Left ventricle myocardium inferior (tissue), 1 donor: Measurements from ENCODE around the gene DOK6. TPM values are rescaled to one million over a fixed set of nuclear protein-coding genes. Genes with fewer than 3 reads are reported as not detected.

ENCODE experiments used
- DNase-seq: peaks from one replicate; pipeline ENCODE4 v3.0.0-alpha.2; 2020
- H3K27ac ChIP-seq: fragments of 200-600 bp; replicated peaks from 2 replicates; pipeline ENCODE4 v1.8.0; 2021
- H3K27me3 ChIP-seq: fragments of 200-600 bp; 2 replicates; pipeline ENCODE4 v1.8.0; 2021; ENCODE audit warnings: low read depth
- H3K36me3 ChIP-seq: fragments of 200-600 bp; 2 replicates; pipeline ENCODE4 v1.8.0; 2021
- H3K4me1 ChIP-seq: fragments of 200-600 bp; 2 replicates; pipeline ENCODE4 v1.8.0; 2021
- H3K4me3 ChIP-seq: fragments of 200-600 bp; 2 replicates; pipeline ENCODE4 v1.8.0; 2021; ENCODE audit warnings: mild to moderate bottlenecking, moderate library complexity
- H3K9me3 ChIP-seq: fragments of 200-600 bp; replicated peaks from 2 replicates; pipeline ENCODE4 v1.8.0; 2021
- CTCF ChIP-seq: fragments of 200-600 bp; IDR thresholded peaks from 2 replicates; pipeline ENCODE4 v1.8.0; 2021; ENCODE audit warnings: antibody characterized with exemption, mild to moderate bottlenecking, borderline replicate concordance
- intact Hi-C: fragments of 100-400 bp; cut with micrococcal nuclease; formaldehyde crosslinking; loops from one replicate; pipeline ENCODE4 v1.11.0; 2022
- total RNA-seq: library from RNA; stranded (reverse); fragmentation: NEBNext Ultra II Directional; extraction: Animal tissue kit (Norgen Biotek cat#: 25700); gene quantifications from one replicate; pipeline ENCODE4 v1.2.1, GENCODE V29; 2021
- donor health status: DM: no; HTN: yes; CAD: no; lungs with severe emphysema.

The DOK6 gene
- total RNA-seq, 1 donor from 2014 or later, result 0.96 TPM

- intact Hi-C loops, result no loop called here
- no peak for DNase-seq
- Histone ChIP-seq H3K36me3 (no peaks in the 10 kb centered on the region), H3K27ac (no peak overlapping the region), H3K4me1 (peaks cover 12% of the 10 kb centered on the region), H3K9me3 (no peaks in the 10 kb centered on the region), H3K27me3 (no peaks in the 10 kb centered on the region), H3K4me3 (no peak overlapping the region)
- no peak for TF ChIP-seq CTCF
Measured at GRCh38 chr18:69885355-69885754, 484.7 kb downstream of the DOK6 start.

GRCh38 chr18:69885841-69886531 lies 485.3 kb downstream of the DOK6 start:
- no peak for TF ChIP-seq CTCF
- Histone ChIP-seq H3K4me3 (no peak overlapping the region), H3K36me3 (no peaks in the 10 kb centered on the region), H3K4me1 (peaks cover 12% of the 10 kb centered on the region), H3K27ac (no peak overlapping the region), H3K9me3 (no peaks in the 10 kb centered on the region), H3K27me3 (no peaks in the 10 kb centered on the region)
- DNase-seq, result no peak
- intact Hi-C loops, result no loop called here

GRCh38 chr18:69887256-69887655 lies 486.6 kb downstream of the DOK6 start:
- DNase-seq, result no peak
- no peaks in the 10 kb centered on the region for H3K9me3 ChIP-seq
- no peak overlapping the region for H3K27ac ChIP-seq
- no peak for TF ChIP-seq CTCF
- intact Hi-C loops, result no loop called here
- no peaks in the 10 kb centered on the region for H3K27me3 ChIP-seq
- peaks cover 4% of the 10 kb centered on the region for H3K4me1 ChIP-seq
- H3K36me3 ChIP-seq, result no peaks in the 10 kb centered on the region
- no peak overlapping the region for H3K4me3 ChIP-seq

DNA sequence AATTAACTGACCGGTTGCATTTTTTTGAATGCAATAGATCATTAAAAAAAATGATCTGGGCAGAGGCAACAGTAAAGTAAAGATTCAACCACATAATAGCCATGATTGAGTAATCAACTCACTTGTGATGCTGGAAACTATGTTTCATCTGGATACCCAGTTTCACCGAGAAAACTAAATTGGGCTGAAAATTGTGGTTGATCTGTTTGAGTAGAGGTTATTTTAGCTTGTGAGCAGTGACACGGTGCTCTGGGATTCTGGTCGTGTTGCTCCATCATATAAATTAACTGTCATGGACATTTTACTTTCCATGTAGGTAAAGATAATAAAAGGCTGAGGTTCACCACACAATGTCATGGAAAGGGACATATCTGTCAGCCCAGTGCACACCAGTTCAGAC lies 488.3 kb downstream of the DOK6 start:
- TF ChIP-seq CTCF, result no peak
- H3K4me3 ChIP-seq, result no peak overlapping the region
- H3K4me1 ChIP-seq, result peaks cover 4% of the 10 kb centered on the region
- DNase-seq, result no peak
- no peaks in the 10 kb centered on the region for H3K27me3 ChIP-seq
- H3K27ac ChIP-seq, result no peak overlapping the region
- intact Hi-C loops, result no loop called here
- H3K36me3 ChIP-seq, result no peaks in the 10 kb centered on the region
- no peaks in the 10 kb centered on the region for H3K9me3 ChIP-seq

DNA sequence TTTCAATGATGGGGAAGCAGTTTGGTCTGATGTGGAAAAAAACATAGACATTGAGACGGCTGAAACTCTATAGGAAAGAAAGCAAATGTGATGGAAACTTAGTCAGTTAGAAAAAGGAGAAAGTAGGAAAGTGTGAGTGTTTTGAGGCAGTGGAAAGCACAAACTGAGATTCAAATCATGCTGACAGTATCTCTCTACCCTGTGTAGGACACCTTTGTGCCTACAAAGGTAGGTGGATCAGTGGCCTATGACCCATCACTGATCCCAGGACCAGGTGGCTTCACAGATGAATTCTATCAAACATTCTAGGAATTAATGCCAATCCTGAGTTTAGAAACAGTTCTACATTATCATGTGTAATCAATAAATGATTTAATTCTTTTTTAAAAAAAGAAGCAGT lies 489.9 kb downstream of the DOK6 start:
- peaks cover under 1% of the 10 kb centered on the region for H3K4me1 ChIP-seq
- no peak overlapping the region for H3K27ac ChIP-seq
- TF ChIP-seq CTCF, result no peak
- no peaks in the 10 kb centered on the region for H3K36me3 ChIP-seq
- intact Hi-C loops, result no loop called here
- H3K27me3 ChIP-seq, result no peaks in the 10 kb centered on the region
- no peak overlapping the region for H3K4me3 ChIP-seq
- no peak for DNase-seq
- no peaks in the 10 kb centered on the region for H3K9me3 ChIP-seq
